IMR-90 (cell line): ENCODE measurements around the gene CENATAC. TPM values are rescaled to one million over a fixed set of nuclear protein-coding genes. Genes with fewer than 3 reads are reported as not detected.
A peak's percentile ranks its signal among the peaks of the same experiment; 100 is the strongest.

ENCODE experiments used
- ATAC-seq: fragments of 200-7000 bp; cut with Tn5 transposase; 2 replicates; pipeline ENCODE4 v1.9.1; 2020; ENCODE audit warnings: low read depth, mild to moderate bottlenecking, moderate library complexity
- BruUV-seq: library from RNA; stranded (reverse); fragments of 400-500 nt; replicated peaks from 2 replicates; lab custom pipeline; 2021; lab: Mats Ljungman, UMichigan
- CTCF ChIA-PET: fragments of 300-600 bp; formaldehyde crosslinking; extraction: SDS; loops from one replicate; lab custom pipeline; 2021; ENCODE audit warnings: antibody characterized with exemption; lab: Yijun Ruan, JAX
- POLR2A ChIA-PET: fragments of 300-600 bp; sonication (Branson Sonifier 250); formaldehyde crosslinking; loops from one replicate; lab custom pipeline; 2022; ENCODE audit warnings: antibody characterized with exemption; ENCODE audit not compliant: unreplicated experiment; lab: Charles Lee
- DNase-seq: peaks from one replicate; pipeline ENCODE4 v3.0.0; 2013
- H2AFZ ChIP-seq: replicated peaks from 2 replicates; pipeline ENCODE3; 2013; ENCODE audit warnings: low read length, mild to moderate bottlenecking; ENCODE audit not compliant: poor library complexity
- H2AK5ac ChIP-seq: 2 replicates; pipeline ENCODE4 v1.6.1; 2013; ENCODE audit warnings: low read depth, low read length, inconsistent platforms
- H2AK9ac ChIP-seq: replicated peaks from 2 replicates; pipeline ENCODE3; 2013; ENCODE audit warnings: mild to moderate bottlenecking, low read depth, low read length, moderate library complexity; ENCODE audit not compliant: poor library complexity
- H2BK120ac ChIP-seq: 2 replicates; pipeline ENCODE4 v1.6.1; 2013; ENCODE audit warnings: low read depth, low read length, inconsistent platforms
- H2BK15ac ChIP-seq: 3 replicates; pipeline ENCODE4 v1.6.1; 2013; ENCODE audit warnings: low read depth, low read length, inconsistent platforms
- H2BK20ac ChIP-seq: 2 replicates; pipeline ENCODE4 v1.6.1; 2013; ENCODE audit warnings: low read depth, mild to moderate bottlenecking, inconsistent platforms, low read length, moderate library complexity
- H2BK5ac ChIP-seq: 2 replicates; pipeline ENCODE4 v1.6.1; 2013; ENCODE audit warnings: mild to moderate bottlenecking, low read depth, low read length, inconsistent platforms; ENCODE audit not compliant: poor library complexity, severe bottlenecking
- H3K14ac ChIP-seq: replicated peaks from 2 replicates; pipeline ENCODE4 v1.6.1; 2013; ENCODE audit warnings: low read depth, low read length, inconsistent platforms
- H3K18ac ChIP-seq: 2 replicates; pipeline ENCODE4 v1.6.1; 2013; ENCODE audit warnings: low read depth, low read length, control low read depth
- H3K23ac ChIP-seq: 2 replicates; pipeline ENCODE4 v1.6.1; 2013; ENCODE audit warnings: low read depth, low read length, inconsistent platforms
- H3K27ac ChIP-seq: 2 replicates; pipeline ENCODE4 v1.5.1; 2013; ENCODE audit warnings: mild to moderate bottlenecking, control low read depth, low read length; ENCODE audit not compliant: insufficient read depth
- H3K27me3 ChIP-seq: 2 replicates; pipeline ENCODE4 v1.6.1; 2013; ENCODE audit warnings: low read length; ENCODE audit not compliant: control insufficient read depth, insufficient read depth
- H3K36me3 ChIP-seq: 2 replicates; pipeline ENCODE4 v1.6.1; 2013; ENCODE audit warnings: low read length, mixed read lengths; ENCODE audit not compliant: control insufficient read depth, insufficient read depth
- H3K4ac ChIP-seq: 2 replicates; pipeline ENCODE4 v1.6.1; 2013; ENCODE audit warnings: low read depth, low read length, inconsistent platforms
- H3K4me1 ChIP-seq: 2 replicates; pipeline ENCODE4 v1.6.1; 2013; ENCODE audit warnings: low read length, mixed read lengths; ENCODE audit not compliant: control insufficient read depth, insufficient read depth
- H3K4me2 ChIP-seq: 2 replicates; pipeline ENCODE4 v1.6.1; 2013; ENCODE audit warnings: low read depth, mild to moderate bottlenecking, control low read depth, low read length, moderate library complexity
- H3K4me3 ChIP-seq: 2 replicates; pipeline ENCODE4 v1.5.1; 2013; ENCODE audit warnings: low read depth, mild to moderate bottlenecking, control low read depth, low read length, moderate library complexity; ENCODE audit not compliant: insufficient read depth
- H3K56ac ChIP-seq: 2 replicates; pipeline ENCODE4 v1.6.1; 2013; ENCODE audit warnings: low read length, inconsistent platforms; ENCODE audit not compliant: insufficient read depth; ENCODE audit errors: extremely low read depth
- H3K79me1 ChIP-seq, 2 experiments: 2 replicates each; pipeline ENCODE4 v1.6.1; 2013; ENCODE audit warnings: low read length in 2 of 2, inconsistent platforms in 1 of 2, low read depth in 1 of 2
- H3K9ac ChIP-seq: 2 replicates; pipeline ENCODE4 v1.6.1; 2013; ENCODE audit warnings: low read depth, low read length, control low read depth
- H3K9me1 ChIP-seq: 2 replicates; pipeline ENCODE4 v1.6.1; 2013; ENCODE audit warnings: low read length, inconsistent platforms; ENCODE audit not compliant: insufficient read depth
- H3K9me3 ChIP-seq: 2 replicates; pipeline ENCODE4 v1.6.1; 2013; ENCODE audit warnings: low read length; ENCODE audit not compliant: control insufficient read depth, insufficient read depth
- H4K20me1 ChIP-seq: 2 replicates; pipeline ENCODE4 v1.6.1; 2013; ENCODE audit warnings: low read length, inconsistent platforms; ENCODE audit not compliant: insufficient read depth
- H4K5ac ChIP-seq: 2 replicates; pipeline ENCODE4 v1.6.1; 2013; ENCODE audit warnings: mild to moderate bottlenecking, low read depth, low read length, control low read depth
- H4K8ac ChIP-seq, 2 experiments: 2 replicates each; pipeline ENCODE4 v1.6.1; 2013; ENCODE audit warnings: low read depth in 2 of 2, low read length in 2 of 2, control low read depth in 1 of 2, inconsistent platforms in 1 of 2
- H4K91ac ChIP-seq: 2 replicates; pipeline ENCODE4 v1.6.1; 2013; ENCODE audit warnings: low read depth, low read length, inconsistent platforms; ENCODE audit not compliant: insufficient read depth
- BHLHE40 ChIP-seq: fragments of 150-350 bp; IDR thresholded peaks from 2 replicates; pipeline ENCODE4 v1.6.1; 2016; ENCODE audit warnings: mild to moderate bottlenecking, low read depth, low read length
- WGBS, 2 experiments: methylation state at CpG; one replicate each; pipeline versions ENCODE4 v1.1.5 to v1.1.7; 2013; ENCODE audit warnings: missing lambda C conversion rate in 2 of 2; ENCODE audit not compliant: insufficient read length in 1 of 2; ENCODE audit errors: extremely low coverage in 2 of 2; 5-methylcytosine and 5-hydroxymethylcytosine counted together
- dilution Hi-C: fragments of 300-500 bp; cut with HindIII; formaldehyde crosslinking; loops from one replicate; pipeline ENCODE4 v1.14.3; 2018; ENCODE audit warnings: low sequenced_read_pairs; ENCODE audit not compliant: unreplicated experiment
- in situ Hi-C: fragments of 300-500 bp; cut with MboI; formaldehyde crosslinking; loops from 3 replicates; pipeline ENCODE4 v1.14.3; 2019; ENCODE audit warnings: low sequenced_read_pairs, inconsistent platforms, mixed read lengths
- intact Hi-C: fragments of 100-400 bp; cut with micrococcal nuclease; formaldehyde crosslinking; loops from 2 replicates; pipeline ENCODE4 v1.10.0; 2022
- polyA plus RNA-seq, 3 experiments: library from polyadenylated mRNA; depleted of rRNA; stranded (reverse); fragments of >200 nt; gene quantifications; 2 replicates each; pipeline ENCODE4 v1.2.3, GENCODE V29; 2012; ENCODE audit warnings: low replicate concordance in 1 of 3
- total RNA-seq: library from RNA; depleted of rRNA; stranded (reverse); fragments of >200 nt; gene quantifications from 2 replicates; pipeline ENCODE4 v1.2.3, GENCODE V29; 2012
- TF ChIP-seq, protein P1 (sequence below): conservative IDR thresholded peaks from 2 replicates; pipeline ENCODE4 v1.5.1; 2012; ENCODE audit warnings: mild to moderate bottlenecking, low read depth, low read length, improper control_type of control experiment

The CENATAC gene
- total and polyA plus RNA-seq, 2 of the 4 experiments (the other 2 are of a cell fraction): 13.1 to 16.7 TPM

GRCh38 chr11:118996926-118997626 is 862 bp upstream of the CENATAC start:
- peak overlapping the region; percentile 97; the same call in 1 of the 2 replicates for H3K14ac ChIP-seq
- no peak overlapping the region for H3K18ac ChIP-seq
- peak overlapping the region; percentile 96 for H3K23ac ChIP-seq
- no peak overlapping the region for H2BK120ac ChIP-seq
- peaks cover 7% of the 10 kb centered on the region for H3K4me1 ChIP-seq
- H3K4me3 ChIP-seq: peak overlapping the region; percentile 83
- ChIA-PET POLR2A (interaction anchor here (0.6 kb wide), 1 partner anchor 340 kb away, joined by 3 read pairs; no protein-coding TSS in a partner anchor), CTCF (no interaction called here)
- intact Hi-C loops: no loop called here
- H4K8ac ChIP-seq: peak overlapping the region; percentile 92 to 93
- peak overlapping the region; percentile 62 for H3K27ac ChIP-seq
- no peaks in the 10 kb centered on the region for H4K20me1 ChIP-seq
- H2BK5ac ChIP-seq: peak overlapping the region; percentile 63
- WGBS, 2 experiments: 47% methylated on average over 9 of the region's 22 CpGs; no CpG with 5 or more reads in 1 of the 2 experiments
- ATAC-seq (peak; percentile 21), DNase-seq (peak; percentile 44)
- peak overlapping the region; percentile 37 for H3K56ac ChIP-seq
- 0 out of 3 replicates have a peak overlapping the region, but pooled peaks have one; percentile 17 for H2BK15ac ChIP-seq
- in situ Hi-C loops: no loop called here
- H3K36me3 ChIP-seq: peaks cover 4% of the 10 kb centered on the region
- peak overlapping the region; percentile 98 for H3K4me2 ChIP-seq
- peak overlapping the region; percentile 93 for H2AFZ ChIP-seq
- BruUV-seq: no TSS peak
- peaks cover 22 to 50% of the 10 kb centered on the region in 2 experiments for H3K79me1 ChIP-seq
- peaks cover 8% of the 10 kb centered on the region for H3K9me1 ChIP-seq
- peak overlapping the region; percentile 18 for H2AK9ac ChIP-seq
- no peak overlapping the region for H2BK20ac ChIP-seq
- peak overlapping the region; percentile 80 for H2AK5ac ChIP-seq
- no peaks in the 10 kb centered on the region for H3K27me3 ChIP-seq
- peak overlapping the region; percentile 90 for H4K5ac ChIP-seq
- no peaks in the 10 kb centered on the region for H3K9me3 ChIP-seq
- peak overlapping the region; percentile 91 for H3K4ac ChIP-seq
- peak overlapping the region; percentile 87 for H3K9ac ChIP-seq
- TF ChIP-seq BHLHE40: no peak
- TF ChIP-seq, protein P1, sequence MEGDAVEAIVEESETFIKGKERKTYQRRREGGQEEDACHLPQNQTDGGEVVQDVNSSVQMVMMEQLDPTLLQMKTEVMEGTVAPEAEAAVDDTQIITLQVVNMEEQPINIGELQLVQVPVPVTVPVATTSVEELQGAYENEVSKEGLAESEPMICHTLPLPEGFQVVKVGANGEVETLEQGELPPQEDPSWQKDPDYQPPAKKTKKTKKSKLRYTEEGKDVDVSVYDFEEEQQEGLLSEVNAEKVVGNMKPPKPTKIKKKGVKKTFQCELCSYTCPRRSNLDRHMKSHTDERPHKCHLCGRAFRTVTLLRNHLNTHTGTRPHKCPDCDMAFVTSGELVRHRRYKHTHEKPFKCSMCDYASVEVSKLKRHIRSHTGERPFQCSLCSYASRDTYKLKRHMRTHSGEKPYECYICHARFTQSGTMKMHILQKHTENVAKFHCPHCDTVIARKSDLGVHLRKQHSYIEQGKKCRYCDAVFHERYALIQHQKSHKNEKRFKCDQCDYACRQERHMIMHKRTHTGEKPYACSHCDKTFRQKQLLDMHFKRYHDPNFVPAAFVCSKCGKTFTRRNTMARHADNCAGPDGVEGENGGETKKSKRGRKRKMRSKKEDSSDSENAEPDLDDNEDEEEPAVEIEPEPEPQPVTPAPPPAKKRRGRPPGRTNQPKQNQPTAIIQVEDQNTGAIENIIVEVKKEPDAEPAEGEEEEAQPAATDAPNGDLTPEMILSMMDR: peak; percentile 27; the same call in 1 of the 2 replicates
- peak overlapping the region; percentile 83 for H4K91ac ChIP-seq
- dilution Hi-C loops: no loop called here
